GM12878 (cell line): ENCODE results near the gene CRIM1. TPM values are rescaled to one million over a fixed set of nuclear protein-coding genes. Genes with fewer than 3 reads are reported as not detected.

Experiments
- BHLHE40 ChIP-seq, 2 experiments: fragments of 450-650 bp in 1 of 2; IDR thresholded peaks; 2 replicates each; pipeline ENCODE4 v1.6.1; 2011 to 2017; ENCODE audit warnings: low read depth in 2 of 2, borderline replicate concordance in 1 of 2, improper control_type of control experiment in 1 of 2, low read length in 1 of 2, mild to moderate bottlenecking in 1 of 2
- FOXK2 ChIP-seq: fragments of 450-650 bp; IDR thresholded peaks from 2 replicates; pipeline ENCODE4 v1.6.1; 2017; ENCODE audit warnings: mild to moderate bottlenecking, moderate library complexity
- PAX5 ChIP-seq: IDR thresholded peaks from 2 replicates; pipeline ENCODE4 v1.6.1; 2011; ENCODE audit warnings: low read depth, low read length, borderline replicate concordance
- RELB ChIP-seq: fragments of 450-650 bp; IDR thresholded peaks from 2 replicates; pipeline ENCODE4 v1.6.1; 2017; ENCODE audit warnings: low read depth, mild to moderate bottlenecking, moderate library complexity
- STAT3 ChIP-seq: IDR thresholded peaks from 2 replicates; pipeline ENCODE4 v1.6.1; 2011; ENCODE audit warnings: low read depth, low read length, improper control_type of control experiment
- polyA plus RNA-seq, 11 experiments: library from polyadenylated mRNA; depleted of rRNA in 4 of 11; unstranded in 6 of 11; stranded (reverse) in 5 of 11; fragments of >200 nt; fragmentation: Nextera tagmentation in 4 of 11; fragmentation: Illumina TruSeq in 1 of 11; extraction: Ambion mirVana in 4 of 11; extraction: Trizol in 1 of 11; gene quantifications; 1 replicate in 1 of 11; 2 replicates in 10 of 11; pipeline versions ENCODE4 v1.2.1 to v1.2.3, GENCODE V29; 2011 to 2016; ENCODE audit warnings: inconsistent platforms in 2 of 11, missing spikeins in 2 of 11, low read depth in 1 of 11
- total RNA-seq, 4 experiments: library from RNA; depleted of rRNA in 3 of 4; stranded (reverse); fragments of >200 nt in 3 of 4; fragmentation: Illumina TruSeq in 1 of 4; extraction: Trizol in 1 of 4; gene quantifications; 2 replicates each; pipeline versions ENCODE4 v1.2.1 to v1.2.3, GENCODE V29; 2013 to 2021
- TF ChIP-seq, protein P1 (sequence below): IDR thresholded peaks from 2 replicates; pipeline ENCODE4 v1.6.1; 2011; ENCODE audit warnings: borderline replicate concordance, low read depth, mild to moderate bottlenecking, moderate library complexity, mixed read lengths, low read length; ENCODE audit not compliant: insufficient read depth; ENCODE audit errors: extremely low read length
- TF ChIP-seq, protein P2 (sequence below): fragments of 150-350 bp; IDR thresholded peaks from 2 replicates; pipeline ENCODE4 v1.6.1; 2016; ENCODE audit warnings: low read depth, low read length

CRIM1 gene
- total and polyA plus RNA-seq, 10 of the 15 experiments (the other 5 are each of a cell fraction or from before 2014, with no cell fraction given) = 0.42 to 7.4 (median 3.1) TPM

DNA sequence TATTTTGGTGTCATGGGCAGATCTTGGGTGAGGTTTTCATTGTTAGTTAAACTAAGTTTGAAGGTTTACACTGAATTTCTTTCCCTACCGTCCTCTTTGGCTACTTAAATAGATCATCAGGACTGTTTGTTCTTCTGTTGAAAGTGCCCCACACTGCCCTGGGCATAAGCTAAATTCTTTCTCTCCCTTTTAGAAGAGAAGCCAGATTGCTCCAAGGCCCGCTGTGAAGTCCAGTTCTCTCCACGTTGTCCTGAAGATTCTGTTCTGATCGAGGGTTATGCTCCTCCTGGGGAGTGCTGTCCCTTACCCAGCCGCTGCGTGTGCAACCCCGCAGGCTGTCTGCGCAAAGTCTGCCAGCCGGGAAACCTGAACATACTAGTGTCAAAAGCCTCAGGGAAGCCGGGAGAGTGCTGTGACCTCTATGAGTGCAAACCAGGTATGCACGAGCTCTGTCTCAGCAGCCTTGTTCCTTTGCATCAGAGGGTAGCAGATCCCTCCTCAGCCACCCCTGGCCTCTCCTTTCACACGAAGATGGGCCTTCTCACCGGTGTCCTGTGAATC, 85.6 kb downstream of the CRIM1 start (continued):
- TF ChIP-seq, protein P1, sequence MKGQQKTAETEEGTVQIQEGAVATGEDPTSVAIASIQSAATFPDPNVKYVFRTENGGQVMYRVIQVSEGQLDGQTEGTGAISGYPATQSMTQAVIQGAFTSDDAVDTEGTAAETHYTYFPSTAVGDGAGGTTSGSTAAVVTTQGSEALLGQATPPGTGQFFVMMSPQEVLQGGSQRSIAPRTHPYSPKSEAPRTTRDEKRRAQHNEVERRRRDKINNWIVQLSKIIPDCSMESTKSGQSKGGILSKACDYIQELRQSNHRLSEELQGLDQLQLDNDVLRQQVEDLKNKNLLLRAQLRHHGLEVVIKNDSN = no peak
- TF ChIP-seq BHLHE40 (IDR thresholded peaks at IDR 0.05; ENCODE audit: borderline replicate concordance in 1 of 2, low read depth in 2 of 2, low read length in 1 of 2) (no peak), STAT3 (no peak), RELB (no peak), PAX5 (no peak), FOXK2 (no peak)
- TF ChIP-seq, protein P2, sequence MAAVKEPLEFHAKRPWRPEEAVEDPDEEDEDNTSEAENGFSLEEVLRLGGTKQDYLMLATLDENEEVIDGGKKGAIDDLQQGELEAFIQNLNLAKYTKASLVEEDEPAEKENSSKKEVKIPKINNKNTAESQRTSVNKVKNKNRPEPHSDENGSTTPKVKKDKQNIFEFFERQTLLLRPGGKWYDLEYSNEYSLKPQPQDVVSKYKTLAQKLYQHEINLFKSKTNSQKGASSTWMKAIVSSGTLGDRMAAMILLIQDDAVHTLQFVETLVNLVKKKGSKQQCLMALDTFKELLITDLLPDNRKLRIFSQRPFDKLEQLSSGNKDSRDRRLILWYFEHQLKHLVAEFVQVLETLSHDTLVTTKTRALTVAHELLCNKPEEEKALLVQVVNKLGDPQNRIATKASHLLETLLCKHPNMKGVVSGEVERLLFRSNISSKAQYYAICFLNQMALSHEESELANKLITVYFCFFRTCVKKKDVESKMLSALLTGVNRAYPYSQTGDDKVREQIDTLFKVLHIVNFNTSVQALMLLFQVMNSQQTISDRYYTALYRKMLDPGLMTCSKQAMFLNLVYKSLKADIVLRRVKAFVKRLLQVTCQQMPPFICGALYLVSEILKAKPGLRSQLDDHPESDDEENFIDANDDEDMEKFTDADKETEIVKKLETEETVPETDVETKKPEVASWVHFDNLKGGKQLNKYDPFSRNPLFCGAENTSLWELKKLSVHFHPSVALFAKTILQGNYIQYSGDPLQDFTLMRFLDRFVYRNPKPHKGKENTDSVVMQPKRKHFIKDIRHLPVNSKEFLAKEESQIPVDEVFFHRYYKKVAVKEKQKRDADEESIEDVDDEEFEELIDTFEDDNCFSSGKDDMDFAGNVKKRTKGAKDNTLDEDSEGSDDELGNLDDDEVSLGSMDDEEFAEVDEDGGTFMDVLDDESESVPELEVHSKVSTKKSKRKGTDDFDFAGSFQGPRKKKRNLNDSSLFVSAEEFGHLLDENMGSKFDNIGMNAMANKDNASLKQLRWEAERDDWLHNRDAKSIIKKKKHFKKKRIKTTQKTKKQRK = no peak
